Measurements from ENCODE around the gene VEZT. TPM values are rescaled to one million over a fixed set of nuclear protein-coding genes. Genes with fewer than 3 reads are reported as not detected.

The VEZT gene
- total RNA-seq, 2 experiments from 2014 or later = 57.7 to 77.1 TPM

DNA sequence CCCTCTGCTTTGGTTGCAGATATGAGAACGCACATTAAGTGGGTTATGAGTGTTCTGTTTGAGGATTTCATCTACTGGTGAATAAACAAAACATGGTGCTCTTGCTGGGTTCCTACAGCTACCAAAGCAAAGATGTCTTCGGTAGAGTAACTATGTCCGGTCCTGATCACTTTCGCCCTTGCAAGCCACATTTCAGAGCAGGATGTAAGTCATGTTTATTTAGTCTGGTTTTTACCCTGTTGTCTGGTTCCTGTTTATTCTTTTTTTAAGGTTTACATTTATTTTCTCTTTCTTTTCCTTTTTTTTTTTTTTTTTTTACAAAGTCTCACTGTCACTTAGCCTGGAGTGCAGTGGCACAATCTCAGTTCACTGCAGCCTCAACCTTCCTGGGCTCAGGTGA lies 99.2 kb downstream of the VEZT start:
- Histone ChIP-seq H3K27ac (ENCODE audit: low read depth, low read length, poor library complexity, severe bottlenecking) (no peak overlapping the region), H3K9me2 (ENCODE audit: insufficient read depth, low read length) (no peaks in the 10 kb centered on the region), H4K20me1 (ENCODE audit: insufficient read depth, low read length) (no peaks in the 10 kb centered on the region), H3K4me2 (ENCODE audit: low read length) (no peak overlapping the region), H3K79me2 (ENCODE audit: insufficient read depth, low read depth, low read length) (no peaks in the 10 kb centered on the region), H3K36me3 (ENCODE audit: insufficient read depth, low read length) (no peaks in the 10 kb centered on the region), H3K4me1 (ENCODE audit: insufficient read depth, low read length, poor library complexity, severe bottlenecking) (no peaks in the 10 kb centered on the region), H2AFZ (ENCODE audit: low read length) (no peak overlapping the region), H3K4me3 (ENCODE audit: low read depth, low read length, poor library complexity, severe bottlenecking) (no peak overlapping the region), H3K9me3 (ENCODE audit: low read length) (no peaks in the 10 kb centered on the region)
- DNase-seq (ENCODE audit: low spot score) = no peak
- intact Hi-C loops (cut with micrococcal nuclease; ENCODE audit: unreplicated experiment) = no loop called here
- ChIA-PET CTCF (ENCODE audit: unreplicated experiment) (no interaction called here), POLR2A (interaction anchor here (0.7 kb wide), 2 partner anchors 16 to 255 kb away, joined by 3 to 5 read pairs; no protein-coding TSS in a partner anchor)
- TF ChIP-seq EZH2phosphoT487 (IDR thresholded peaks at IDR 0.05; ENCODE audit: borderline replicate concordance, low read depth, low read length) = no peak
- TF ChIP-seq, protein P1, sequence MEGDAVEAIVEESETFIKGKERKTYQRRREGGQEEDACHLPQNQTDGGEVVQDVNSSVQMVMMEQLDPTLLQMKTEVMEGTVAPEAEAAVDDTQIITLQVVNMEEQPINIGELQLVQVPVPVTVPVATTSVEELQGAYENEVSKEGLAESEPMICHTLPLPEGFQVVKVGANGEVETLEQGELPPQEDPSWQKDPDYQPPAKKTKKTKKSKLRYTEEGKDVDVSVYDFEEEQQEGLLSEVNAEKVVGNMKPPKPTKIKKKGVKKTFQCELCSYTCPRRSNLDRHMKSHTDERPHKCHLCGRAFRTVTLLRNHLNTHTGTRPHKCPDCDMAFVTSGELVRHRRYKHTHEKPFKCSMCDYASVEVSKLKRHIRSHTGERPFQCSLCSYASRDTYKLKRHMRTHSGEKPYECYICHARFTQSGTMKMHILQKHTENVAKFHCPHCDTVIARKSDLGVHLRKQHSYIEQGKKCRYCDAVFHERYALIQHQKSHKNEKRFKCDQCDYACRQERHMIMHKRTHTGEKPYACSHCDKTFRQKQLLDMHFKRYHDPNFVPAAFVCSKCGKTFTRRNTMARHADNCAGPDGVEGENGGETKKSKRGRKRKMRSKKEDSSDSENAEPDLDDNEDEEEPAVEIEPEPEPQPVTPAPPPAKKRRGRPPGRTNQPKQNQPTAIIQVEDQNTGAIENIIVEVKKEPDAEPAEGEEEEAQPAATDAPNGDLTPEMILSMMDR (conservative IDR thresholded peaks at IDR 0.05; ENCODE audit: low read length) = no peak
- BruUV-seq (replicated peaks) = no TSS peak

DNA sequence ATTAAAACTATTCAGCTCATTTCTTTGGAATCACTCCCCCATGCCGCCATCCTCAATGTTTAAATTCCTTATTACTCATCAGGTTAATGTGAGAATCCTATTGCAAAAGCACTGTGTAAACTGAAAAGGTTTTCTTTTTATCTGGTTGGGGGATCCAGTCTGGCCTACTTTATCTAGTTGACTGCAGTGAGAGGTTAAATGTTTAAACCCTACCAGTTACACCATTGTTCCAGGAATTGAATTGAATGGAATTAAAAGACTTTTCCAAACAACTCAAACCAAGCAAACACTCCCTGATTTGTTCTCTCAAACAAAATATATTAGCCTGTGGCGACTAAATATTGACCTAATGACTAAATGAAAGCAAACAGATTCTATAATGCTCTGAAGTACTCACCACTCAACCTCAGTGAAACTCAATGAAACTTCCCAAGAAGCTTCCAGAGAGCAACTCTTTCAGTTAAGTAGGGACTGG lies 100.5 kb downstream of the VEZT start:
- no peaks in the 10 kb centered on the region for H4K20me1 ChIP-seq (ENCODE audit: insufficient read depth, low read length)
- no peak for TF ChIP-seq EZH2phosphoT487 (IDR thresholded peaks at IDR 0.05; ENCODE audit: borderline replicate concordance, low read depth, low read length)
- TF ChIP-seq, protein P1 (conservative IDR thresholded peaks at IDR 0.05; ENCODE audit: low read length) = no peak
- ChIA-PET POLR2A (interaction anchor here (0.6 kb wide), 3 partner anchors 202 to 725 kb away, joined by 3 to 6 read pairs (median 5); no protein-coding TSS in a partner anchor), CTCF (ENCODE audit: unreplicated experiment) (interaction anchor here (0.6 kb wide), 1 partner anchor 246 kb away, joined by 3 read pairs; no protein-coding TSS in a partner anchor)
- no peaks in the 10 kb centered on the region for H3K9me3 ChIP-seq (ENCODE audit: low read length)
- no peaks in the 10 kb centered on the region for H3K36me3 ChIP-seq (ENCODE audit: insufficient read depth, low read length)
- BruUV-seq (replicated peaks) = no TSS peak
- H3K79me2 ChIP-seq (ENCODE audit: insufficient read depth, low read depth, low read length) = no peaks in the 10 kb centered on the region
- intact Hi-C loops (cut with micrococcal nuclease; ENCODE audit: unreplicated experiment) = no loop called here
- H3K27ac ChIP-seq (ENCODE audit: low read depth, low read length, poor library complexity, severe bottlenecking) = no peak overlapping the region
- no peaks in the 10 kb centered on the region for H3K9me2 ChIP-seq (ENCODE audit: insufficient read depth, low read length)
- no peak overlapping the region for H2AFZ ChIP-seq (ENCODE audit: low read length)
- H3K4me1 ChIP-seq (ENCODE audit: insufficient read depth, low read length, poor library complexity, severe bottlenecking) = peaks cover 5% of the 10 kb centered on the region
- DNase-seq (ENCODE audit: low spot score) = no peak
- no peak overlapping the region for H3K4me3 ChIP-seq (ENCODE audit: low read depth, low read length, poor library complexity, severe bottlenecking)
- no peak overlapping the region for H3K4me2 ChIP-seq (ENCODE audit: low read length)

DNA sequence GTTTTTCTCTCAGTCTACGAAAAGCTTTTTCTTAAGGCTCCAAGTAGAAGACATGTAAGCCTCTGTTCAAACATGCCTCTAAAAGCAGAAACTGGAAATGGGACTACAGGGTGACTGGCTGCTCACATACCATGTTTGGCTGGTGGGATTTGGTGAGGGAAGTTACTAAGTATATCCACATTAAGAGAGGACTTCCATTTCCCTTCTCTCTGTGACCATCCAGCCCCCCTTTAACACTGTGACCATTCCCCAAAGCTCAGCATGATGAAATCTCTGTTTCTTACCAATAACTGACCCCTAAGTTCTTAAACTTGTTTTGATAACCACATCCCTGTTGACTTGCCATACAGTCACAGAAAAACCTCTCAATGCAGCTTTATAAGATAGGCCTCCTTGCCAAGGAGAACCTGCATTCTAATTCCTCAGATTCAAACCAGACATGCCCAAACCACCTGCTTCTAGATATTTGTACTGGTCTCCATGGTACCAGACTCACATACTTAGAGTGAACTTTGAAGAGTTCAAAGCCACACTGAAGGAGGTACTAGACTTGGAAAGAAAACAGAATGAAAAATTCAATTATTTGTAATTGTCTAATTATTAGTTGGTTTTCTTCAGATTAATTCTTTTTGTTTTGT lies 102.2 kb downstream of the VEZT start:
- H3K4me1 ChIP-seq (ENCODE audit: insufficient read depth, low read length, poor library complexity, severe bottlenecking) = peaks cover 5% of the 10 kb centered on the region
- H3K4me2 ChIP-seq (ENCODE audit: low read length) = no peak overlapping the region
- H3K27ac ChIP-seq (ENCODE audit: low read depth, low read length, poor library complexity, severe bottlenecking) = no peak overlapping the region
- H2AFZ ChIP-seq (ENCODE audit: low read length) = no peak overlapping the region
- intact Hi-C loops (cut with micrococcal nuclease; ENCODE audit: unreplicated experiment) = no loop called here
- no peak for DNase-seq (ENCODE audit: low spot score)
- no peaks in the 10 kb centered on the region for H4K20me1 ChIP-seq (ENCODE audit: insufficient read depth, low read length)
- ChIA-PET POLR2A (interaction anchor here (0.6 to 1.5 kb wide), 6 partner anchors 11 to 328 kb away, joined by 3 read pairs; no protein-coding TSS in a partner anchor), CTCF (ENCODE audit: unreplicated experiment) (no interaction called here)
- H3K79me2 ChIP-seq (ENCODE audit: insufficient read depth, low read depth, low read length) = no peaks in the 10 kb centered on the region
- no peaks in the 10 kb centered on the region for H3K9me3 ChIP-seq (ENCODE audit: low read length)
- TF ChIP-seq EZH2phosphoT487 (IDR thresholded peaks at IDR 0.05; ENCODE audit: borderline replicate concordance, low read depth, low read length) = no peak
- TF ChIP-seq, protein P1 (conservative IDR thresholded peaks at IDR 0.05; ENCODE audit: low read length) = no peak
- BruUV-seq (replicated peaks) = no TSS peak
- H3K9me2 ChIP-seq (ENCODE audit: insufficient read depth, low read length) = no peaks in the 10 kb centered on the region
- H3K36me3 ChIP-seq (ENCODE audit: insufficient read depth, low read length) = no peaks in the 10 kb centered on the region
- H3K4me3 ChIP-seq (ENCODE audit: low read depth, low read length, poor library complexity, severe bottlenecking) = no peak overlapping the region

Data from OCI-LY7 (cell line).